ENCODE data around the gene KIF21B.

GRCh38 chr1:200977071-200977754 lies 46.3 kb downstream of the KIF21B start:
- TF ChIP-seq CTCF (IDR thresholded peaks at IDR 0.05; ENCODE audit: low read depth, low read length) (no peak), EZH2phosphoT487 (IDR thresholded peaks at IDR 0.05; ENCODE audit: low read depth) (no peak)

Measured in OCI-LY3 (cell line).